ENCODE measurements around the gene ZNF341. TPM values are rescaled to one million over a fixed set of nuclear protein-coding genes. Genes with fewer than 3 reads are reported as not detected.

The ZNF341 gene
- total and polyA plus RNA-seq, 4 donors = 1.3 to 7.1 (median 4.6) TPM

- H3K36me3 ChIP-seq (ENCODE audit: control insufficient read depth, insufficient read depth, low read length) = peaks cover 22% of the 10 kb centered on the region
- H3K27ac ChIP-seq (ENCODE audit: low read depth, low read length) = no peak overlapping the region
- H3K4me3 ChIP-seq (ENCODE audit: low read depth, low read length) = no peak overlapping the region
- no peak for DNase-seq (ENCODE audit: low read depth in 4 of 6, low spot score in 6 of 6)
- H3K27me3 ChIP-seq (ENCODE audit: control insufficient read depth, insufficient read depth, low read length) = no peaks in the 10 kb centered on the region
- H3K4me1 ChIP-seq (ENCODE audit: control insufficient read depth, insufficient read depth, low read length) = no peaks in the 10 kb centered on the region
- no peaks in the 10 kb centered on the region for H3K9me3 ChIP-seq (ENCODE audit: control insufficient read depth, insufficient read depth, low read length)
- WGBS (ENCODE audit: insufficient coverage) = 100% methylated on average over 3 of the region's 5 CpGs
Observed at GRCh38 chr20:33765592-33765991, 33.8 kb downstream of the ZNF341 start.

- H3K36me3 ChIP-seq (ENCODE audit: control insufficient read depth, insufficient read depth, low read length) = peaks cover 24% of the 10 kb centered on the region
- DNase-seq (ENCODE audit: low read depth in 4 of 6, low spot score in 6 of 6) = no peak
- no peaks in the 10 kb centered on the region for H3K9me3 ChIP-seq (ENCODE audit: control insufficient read depth, insufficient read depth, low read length)
- H3K4me3 ChIP-seq (ENCODE audit: low read depth, low read length) = no peak overlapping the region
- H3K27me3 ChIP-seq (ENCODE audit: control insufficient read depth, insufficient read depth, low read length) = no peaks in the 10 kb centered on the region
- H3K27ac ChIP-seq (ENCODE audit: low read depth, low read length) = no peak overlapping the region
- H3K4me1 ChIP-seq (ENCODE audit: control insufficient read depth, insufficient read depth, low read length) = no peaks in the 10 kb centered on the region
- 98% methylated on average over 5 of the region's 9 CpGs for WGBS (ENCODE audit: insufficient coverage)
Observed at GRCh38 chr20:33766686-33767085, 34.9 kb downstream of the ZNF341 start.

- H3K9me3 ChIP-seq (ENCODE audit: control insufficient read depth, insufficient read depth, low read length) = no peaks in the 10 kb centered on the region
- WGBS (ENCODE audit: insufficient coverage) = 93% methylated on average over 2 of the region's 2 CpGs
- H3K36me3 ChIP-seq (ENCODE audit: control insufficient read depth, insufficient read depth, low read length) = peaks cover 24% of the 10 kb centered on the region
- DNase-seq (ENCODE audit: low read depth in 4 of 6, low spot score in 6 of 6) = no peak
- no peaks in the 10 kb centered on the region for H3K4me1 ChIP-seq (ENCODE audit: control insufficient read depth, insufficient read depth, low read length)
- no peaks in the 10 kb centered on the region for H3K27me3 ChIP-seq (ENCODE audit: control insufficient read depth, insufficient read depth, low read length)
- no peak overlapping the region for H3K4me3 ChIP-seq (ENCODE audit: low read depth, low read length)
- no peak overlapping the region for H3K27ac ChIP-seq (ENCODE audit: low read depth, low read length)
Observed at GRCh38 chr20:33767777-33768138, 36.0 kb downstream of the ZNF341 start.

DNA sequence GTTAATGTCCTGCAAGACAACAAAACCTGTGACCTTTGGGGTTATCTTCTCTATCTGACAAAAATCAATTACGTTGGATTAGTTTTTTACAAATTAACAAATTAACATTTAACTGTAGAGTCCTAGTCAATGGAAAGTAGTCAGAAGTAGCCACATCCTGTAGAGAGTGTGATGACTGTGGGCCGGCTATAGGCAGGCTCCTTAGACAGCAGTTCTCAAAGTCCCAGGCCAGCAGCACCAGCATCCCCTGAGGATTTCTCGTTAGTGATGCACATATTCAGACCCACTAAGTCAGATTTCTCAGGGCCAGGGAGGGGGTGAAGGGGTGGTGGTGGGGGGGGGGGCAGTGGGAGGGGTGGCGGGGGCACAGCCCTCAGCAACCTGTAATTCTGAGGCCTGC is 37.2 kb downstream of the ZNF341 start:
- no CpG with 5 or more reads among the region's 4 CpGs for WGBS (ENCODE audit: insufficient coverage)
- Histone ChIP-seq H3K27ac (ENCODE audit: low read depth, low read length) (no peak overlapping the region), H3K27me3 (ENCODE audit: control insufficient read depth, insufficient read depth, low read length) (no peaks in the 10 kb centered on the region), H3K4me1 (ENCODE audit: control insufficient read depth, insufficient read depth, low read length) (no peaks in the 10 kb centered on the region), H3K4me3 (ENCODE audit: low read depth, low read length) (no peak overlapping the region), H3K9me3 (ENCODE audit: control insufficient read depth, insufficient read depth, low read length) (no peaks in the 10 kb centered on the region), H3K36me3 (ENCODE audit: control insufficient read depth, insufficient read depth, low read length) (peaks cover 25% of the 10 kb centered on the region)
- no peak for DNase-seq (ENCODE audit: low read depth in 4 of 6, low spot score in 6 of 6)

DNA sequence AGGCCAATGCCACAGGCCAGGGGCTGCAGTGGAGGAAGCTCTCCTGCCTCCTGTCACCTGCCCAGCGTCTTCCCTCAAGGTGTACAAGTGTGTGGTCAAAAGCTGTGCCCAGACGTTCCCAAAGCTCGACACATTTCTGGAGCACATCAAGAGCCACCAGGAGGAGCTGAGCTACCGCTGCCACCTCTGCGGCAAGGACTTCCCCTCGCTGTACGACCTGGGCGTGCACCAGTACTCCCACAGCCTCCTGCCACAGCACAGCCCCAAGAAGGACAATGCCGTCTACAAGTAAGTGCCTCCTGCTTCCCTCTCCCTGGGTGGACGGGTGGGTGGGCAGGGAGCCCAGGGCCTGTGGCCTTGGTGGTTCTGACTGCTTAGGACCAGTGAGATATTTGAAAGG is 38.2 kb downstream of the ZNF341 start:
- H3K9me3 ChIP-seq (ENCODE audit: control insufficient read depth, insufficient read depth, low read length) = no peaks in the 10 kb centered on the region
- no peaks in the 10 kb centered on the region for H3K27me3 ChIP-seq (ENCODE audit: control insufficient read depth, insufficient read depth, low read length)
- no peak overlapping the region for H3K4me3 ChIP-seq (ENCODE audit: low read depth, low read length)
- no peak overlapping the region for H3K27ac ChIP-seq (ENCODE audit: low read depth, low read length)
- no peaks in the 10 kb centered on the region for H3K4me1 ChIP-seq (ENCODE audit: control insufficient read depth, insufficient read depth, low read length)
- 96% methylated on average over 7 of the region's 10 CpGs for WGBS (ENCODE audit: insufficient coverage)
- peaks cover 25% of the 10 kb centered on the region for H3K36me3 ChIP-seq (ENCODE audit: control insufficient read depth, insufficient read depth, low read length)
- DNase-seq (ENCODE audit: low read depth in 4 of 6, low spot score in 6 of 6) = no peak

DNA sequence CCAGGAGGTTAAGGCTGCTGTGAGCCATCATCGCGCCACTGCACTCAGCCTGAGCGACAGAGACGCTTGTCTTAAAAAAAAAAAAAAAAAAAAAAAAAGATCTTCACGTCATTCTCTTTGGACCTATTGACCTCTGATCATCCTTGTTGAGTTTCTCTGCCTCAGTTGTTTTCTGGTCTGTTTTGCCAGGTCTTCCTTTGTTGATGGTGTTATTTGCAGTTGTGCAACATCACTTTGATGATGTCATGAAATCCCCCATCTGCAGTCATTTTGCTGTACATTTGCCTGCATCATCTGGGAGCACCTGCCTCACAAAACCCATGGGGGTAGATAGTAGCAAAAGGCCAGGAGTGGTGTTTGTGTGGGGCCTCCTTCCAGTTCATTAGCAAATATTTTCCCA is 40.1 kb downstream of the ZNF341 start:
- no peaks in the 10 kb centered on the region for H3K9me3 ChIP-seq (ENCODE audit: control insufficient read depth, insufficient read depth, low read length)
- no peak overlapping the region for H3K4me3 ChIP-seq (ENCODE audit: low read depth, low read length)
- no peak overlapping the region for H3K27ac ChIP-seq (ENCODE audit: low read depth, low read length)
- H3K27me3 ChIP-seq (ENCODE audit: control insufficient read depth, insufficient read depth, low read length) = no peaks in the 10 kb centered on the region
- peaks cover 18% of the 10 kb centered on the region for H3K36me3 ChIP-seq (ENCODE audit: control insufficient read depth, insufficient read depth, low read length)
- DNase-seq (ENCODE audit: low read depth in 4 of 6, low spot score in 6 of 6) = no peak
- no peaks in the 10 kb centered on the region for H3K4me1 ChIP-seq (ENCODE audit: control insufficient read depth, insufficient read depth, low read length)
- WGBS (ENCODE audit: insufficient coverage) = no CpG with 5 or more reads among the region's 5 CpGs

DNA sequence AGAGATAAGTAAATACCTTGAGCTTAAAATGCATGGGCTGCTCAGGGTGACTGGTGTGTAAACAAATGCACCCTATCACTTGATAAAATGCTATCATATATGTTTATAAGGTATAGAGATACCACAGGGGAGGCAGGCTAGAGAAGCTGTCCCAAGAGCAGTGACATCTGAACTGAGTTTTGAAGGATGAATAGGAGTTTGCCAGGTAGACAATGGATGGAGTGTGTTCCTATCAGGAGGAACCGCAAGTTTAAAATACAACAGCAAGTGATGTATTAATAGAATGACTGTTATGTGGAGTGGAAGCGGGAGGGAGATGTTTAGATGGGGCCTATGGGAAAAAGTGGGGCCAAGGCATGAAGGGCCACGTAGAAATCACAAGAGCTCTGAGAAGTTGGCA is 40.6 kb downstream of the ZNF341 start:
- H3K4me3 ChIP-seq (ENCODE audit: low read depth, low read length) = no peak overlapping the region
- H3K36me3 ChIP-seq (ENCODE audit: control insufficient read depth, insufficient read depth, low read length) = peaks cover 15% of the 10 kb centered on the region
- no peaks in the 10 kb centered on the region for H3K9me3 ChIP-seq (ENCODE audit: control insufficient read depth, insufficient read depth, low read length)
- no peaks in the 10 kb centered on the region for H3K27me3 ChIP-seq (ENCODE audit: control insufficient read depth, insufficient read depth, low read length)
- no peaks in the 10 kb centered on the region for H3K4me1 ChIP-seq (ENCODE audit: control insufficient read depth, insufficient read depth, low read length)
- 96% methylated on average over 3 of the region's 3 CpGs for WGBS (ENCODE audit: insufficient coverage)
- no peak for DNase-seq (ENCODE audit: low read depth in 4 of 6, low spot score in 6 of 6)
- no peak overlapping the region for H3K27ac ChIP-seq (ENCODE audit: low read depth, low read length)

- 50% methylated on average over 1 of the region's 2 CpGs for WGBS (ENCODE audit: insufficient coverage)
- no peak for DNase-seq (ENCODE audit: low read depth in 4 of 6, low spot score in 6 of 6)
- Histone ChIP-seq H3K9me3 (ENCODE audit: control insufficient read depth, insufficient read depth, low read length) (no peaks in the 10 kb centered on the region), H3K36me3 (ENCODE audit: control insufficient read depth, insufficient read depth, low read length) (peaks cover 15% of the 10 kb centered on the region), H3K4me1 (ENCODE audit: control insufficient read depth, insufficient read depth, low read length) (no peaks in the 10 kb centered on the region), H3K4me3 (ENCODE audit: low read depth, low read length) (no peak overlapping the region), H3K27me3 (ENCODE audit: control insufficient read depth, insufficient read depth, low read length) (no peaks in the 10 kb centered on the region), H3K27ac (ENCODE audit: low read depth, low read length) (no peak overlapping the region)
Observed at GRCh38 chr20:33773412-33774089, 41.8 kb downstream of the ZNF341 start.

- no CpG with 5 or more reads among the region's 2 CpGs for WGBS (ENCODE audit: insufficient coverage)
- no peaks in the 10 kb centered on the region for H3K27me3 ChIP-seq (ENCODE audit: control insufficient read depth, insufficient read depth, low read length)
- no peak overlapping the region for H3K4me3 ChIP-seq (ENCODE audit: low read depth, low read length)
- H3K9me3 ChIP-seq (ENCODE audit: control insufficient read depth, insufficient read depth, low read length) = no peaks in the 10 kb centered on the region
- no peaks in the 10 kb centered on the region for H3K4me1 ChIP-seq (ENCODE audit: control insufficient read depth, insufficient read depth, low read length)
- peaks cover 11% of the 10 kb centered on the region for H3K36me3 ChIP-seq (ENCODE audit: control insufficient read depth, insufficient read depth, low read length)
- DNase-seq (ENCODE audit: low read depth in 4 of 6, low spot score in 6 of 6) = no peak
- H3K27ac ChIP-seq (ENCODE audit: low read depth, low read length) = no peak overlapping the region
Observed at GRCh38 chr20:33777816-33778215, 46.0 kb downstream of the ZNF341 start.

GRCh38 chr20:33781133-33781532 is 49.3 kb downstream of the ZNF341 start:
- H3K4me3 ChIP-seq (ENCODE audit: low read depth, low read length) = no peak overlapping the region
- H3K27me3 ChIP-seq (ENCODE audit: control insufficient read depth, insufficient read depth, low read length) = no peaks in the 10 kb centered on the region
- peaks cover 19% of the 10 kb centered on the region for H3K36me3 ChIP-seq (ENCODE audit: control insufficient read depth, insufficient read depth, low read length)
- H3K9me3 ChIP-seq (ENCODE audit: control insufficient read depth, insufficient read depth, low read length) = no peaks in the 10 kb centered on the region
- H3K4me1 ChIP-seq (ENCODE audit: control insufficient read depth, insufficient read depth, low read length) = no peaks in the 10 kb centered on the region
- no peak overlapping the region for H3K27ac ChIP-seq (ENCODE audit: low read depth, low read length)
- 95% methylated on average over 3 of the region's 4 CpGs for WGBS (ENCODE audit: insufficient coverage)
- no peak for DNase-seq (ENCODE audit: low read depth in 4 of 6, low spot score in 6 of 6)
